Motor neuron (in vitro differentiated cells): ENCODE measurements around the gene SPSB4. TPM values are rescaled to one million over a fixed set of nuclear protein-coding genes. Genes with fewer than 3 reads are reported as not detected.

Experiments used
- ATAC-seq, 8 experiments: fragments of 200-7000 bp; cut with Tn5 transposase; replicated peaks in 6 of 8; 2 replicates each; pipeline ENCODE4 v1.8.0; 2021; ENCODE audit warnings: mild to moderate bottlenecking in 8 of 8, moderate library complexity in 8 of 8
- H3K27ac ChIP-seq, 2 donors: fragments of 250-450 bp; sonication (Bioruptor Pico); 2 replicates each; pipeline ENCODE4 v1.9.0; 2021; ENCODE audit warnings: antibody characterized with exemption in 2 of 2, mild to moderate bottlenecking in 2 of 2, moderate library complexity in 1 of 2
- H3K4me1 ChIP-seq, 2 donors: fragments of 250-450 bp; sonication (Bioruptor Pico); replicated peaks in 1 of 2; 2 replicates each; pipeline ENCODE4 v1.6.1; 2021; ENCODE audit warnings: antibody characterized with exemption in 2 of 2, mild to moderate bottlenecking in 2 of 2, moderate library complexity in 1 of 2
- H3K4me3 ChIP-seq, 5 donors: fragments of 250-450 bp; sonication (Bioruptor Pico); 2 replicates each; pipeline ENCODE4 v1.9.0; 2021; ENCODE audit warnings: antibody characterized with exemption in 5 of 5, mild to moderate bottlenecking in 5 of 5, moderate library complexity in 4 of 5
- whole genome bisulfite sequencing, 10 experiments: fragments of 450-650 bp; shearing (Covaris generic); methylation state at CpG; one replicate each; pipeline ENCODE4 v1.0.0; 2022; 5-methylcytosine and 5-hydroxymethylcytosine counted together
- in situ Hi-C, 9 experiments: fragments of 400-800 bp; cut with MboI; loops; one replicate each; pipeline ENCODE4 v1.15.0; 2021; ENCODE audit warnings: low sequenced_read_pairs in 9 of 9, low pct_unique_long_range_greater_than_20kb in 2 of 9; ENCODE audit not compliant: unreplicated experiment in 9 of 9
- total RNA-seq, 8 experiments: library from RNA; unstranded; fragments of 300-600 nt; gene quantifications; 2 replicates each; pipeline versions ENCODE4 v1.2.3 to v1.2.4, GENCODE V29; 2022

Gene SPSB4
- total RNA-seq, 8 experiments from 2014 or later: 5.7 to 100 (median 27.3) TPM

DNA sequence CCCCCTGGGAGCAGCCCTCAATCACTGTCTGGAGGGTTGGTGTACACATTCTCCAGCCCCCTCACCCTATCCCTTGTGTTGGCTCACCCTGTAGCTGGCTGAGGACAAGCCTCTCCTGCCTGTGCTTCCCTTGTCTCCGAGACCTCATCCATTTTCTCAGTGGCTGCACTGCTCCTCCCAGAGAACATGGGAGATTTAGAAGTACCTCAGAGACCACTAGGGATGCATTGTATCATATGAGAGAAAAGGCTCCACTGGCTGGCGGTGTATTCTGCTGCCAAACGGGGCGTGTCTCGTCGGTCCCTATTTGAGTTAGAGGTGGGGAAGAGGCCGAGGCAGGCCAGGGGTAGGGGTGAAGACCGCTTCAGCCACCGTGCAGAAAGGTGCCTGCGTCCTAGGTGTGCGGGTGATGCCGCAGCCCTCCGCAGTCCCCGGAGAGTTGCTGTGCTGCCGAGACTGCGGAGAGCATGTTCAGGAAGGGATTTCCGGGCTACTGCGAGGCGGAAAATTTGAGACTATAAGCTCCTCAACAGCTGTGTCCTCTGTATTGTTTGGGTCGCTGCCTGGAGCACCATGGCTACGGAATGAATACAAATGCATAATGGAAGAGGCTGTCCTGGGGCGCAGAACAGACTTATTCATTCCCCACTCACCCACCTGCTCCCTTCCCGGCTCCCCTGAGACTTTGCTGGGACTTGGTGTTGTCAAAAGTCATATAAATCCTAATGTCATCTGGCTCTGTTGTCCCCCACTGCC, 43.8 kb downstream of the SPSB4 start:
- H3K27ac ChIP-seq: peak overlapping the region; percentile 86 to 95
- peak; percentile 83 to 95 (median 88) for ATAC-seq
- WGBS, 10 experiments: 0 to 3% (median 0%) methylated on average over 1 to 15 of the region's 23 CpGs; no CpG with 5 or more reads in 6 of the 10 experiments
- peak overlapping the region; percentile 15 to 31 (median 23) for H3K4me3 ChIP-seq
- in situ Hi-C loops: no loop called here
- H3K4me1 ChIP-seq: peaks cover 34 to 51% of the 10 kb centered on the region in 2 donors

DNA sequence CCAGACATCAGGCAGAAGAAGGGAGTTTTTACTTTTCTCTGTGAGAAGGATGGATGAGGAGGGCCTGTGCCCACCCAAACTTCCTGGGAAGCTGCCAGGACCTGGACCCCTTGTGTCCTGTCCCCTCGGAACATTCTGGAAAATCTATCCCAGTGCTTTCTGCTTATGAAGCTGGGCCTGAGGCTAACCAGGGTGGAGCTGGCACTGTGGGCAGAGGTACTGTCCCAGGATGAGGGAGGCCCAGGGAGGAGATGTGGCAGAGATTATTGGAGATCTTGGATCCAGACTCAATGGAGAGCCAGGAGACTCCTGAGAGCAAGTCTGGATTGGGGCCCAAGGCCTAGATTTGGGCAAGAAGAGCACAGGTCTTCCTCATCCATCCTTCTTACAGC, 44.4 kb downstream of the SPSB4 start:
- peak in 5 of 8 experiments; percentile 1 to 6 (median 4) for ATAC-seq
- H3K4me1 ChIP-seq: peaks cover 34 to 51% of the 10 kb centered on the region in 2 donors
- H3K4me3 ChIP-seq: peak overlapping the region in 3 of 5 donors; percentile 23 to 31 (median 29)
- in situ Hi-C loops: no loop called here
- 0 to 20% (median 0%) methylated on average over 1 of the region's 1 CpG; no CpG with 5 or more reads in 6 of the 10 experiments for WGBS, 10 experiments
- peak overlapping the region; percentile 57 to 95 for H3K27ac ChIP-seq

- Histone ChIP-seq H3K4me1 (peaks cover 32 to 46% of the 10 kb centered on the region in 2 donors), H3K27ac (peak overlapping the region; percentile 57 to 95), H3K4me3 (no peak overlapping the region)
- no peak for ATAC-seq
- 100% methylated on average over 1 of the region's 1 CpG; no CpG with 5 or more reads in 5 of the 10 experiments for WGBS, 10 experiments
- in situ Hi-C loops: no loop called here
These were observed 45.0 kb downstream of the SPSB4 start for GRCh38 chr3:141096164-141096563.

DNA sequence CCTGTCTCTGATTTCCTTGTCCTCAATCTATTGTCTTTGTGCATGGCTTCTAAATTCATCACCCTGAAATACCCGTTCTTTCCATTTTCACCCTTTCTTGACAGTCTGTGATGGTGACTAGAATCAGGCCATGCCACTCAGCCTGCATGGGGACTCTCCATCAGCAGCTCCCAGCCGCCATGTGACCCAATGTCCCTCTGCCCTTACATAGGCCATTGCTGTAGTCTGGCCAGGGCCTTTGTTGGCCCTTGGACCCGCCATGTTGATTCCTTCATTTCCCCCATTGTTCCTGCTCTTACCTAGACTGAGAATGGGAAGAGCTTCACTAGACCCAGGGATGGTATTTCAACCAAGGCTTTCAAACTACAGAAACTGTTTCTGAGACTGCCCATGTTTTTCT, 45.8 kb downstream of the SPSB4 start:
- Histone ChIP-seq H3K4me1 (peaks cover 26 to 38% of the 10 kb centered on the region in 2 donors), H3K4me3 (no peak overlapping the region), H3K27ac (no peak overlapping the region)
- WGBS, 10 experiments: 70 to 100% (median 93%) methylated on average over 1 to 3 of the region's 3 CpGs; no CpG with 5 or more reads in 1 of the 10 experiments
- no peak for ATAC-seq
- in situ Hi-C loops: no loop called here

GRCh38 chr3:141100112-141100511, 49.0 kb downstream of the SPSB4 start:
- H3K4me3 ChIP-seq: no peak overlapping the region
- H3K4me1 ChIP-seq: peaks cover 34 to 36% of the 10 kb centered on the region in 2 donors
- WGBS, 10 experiments: 43 to 100% (median 90%) methylated on average over 1 to 2 of the region's 3 CpGs; no CpG with 5 or more reads in 7 of the 10 experiments
- in situ Hi-C loops: loop anchor here in 3 of 9 experiments (10.0 to 25.0 kb wide), 2 partner anchors 45 to 88 kb away; partner anchors contain the start of gene SPSB4 (in 1 of the 3)
- peak in 3 of 8 experiments; percentile 15 to 36 (median 28) for ATAC-seq
- H3K27ac ChIP-seq: no peak overlapping the region

DNA sequence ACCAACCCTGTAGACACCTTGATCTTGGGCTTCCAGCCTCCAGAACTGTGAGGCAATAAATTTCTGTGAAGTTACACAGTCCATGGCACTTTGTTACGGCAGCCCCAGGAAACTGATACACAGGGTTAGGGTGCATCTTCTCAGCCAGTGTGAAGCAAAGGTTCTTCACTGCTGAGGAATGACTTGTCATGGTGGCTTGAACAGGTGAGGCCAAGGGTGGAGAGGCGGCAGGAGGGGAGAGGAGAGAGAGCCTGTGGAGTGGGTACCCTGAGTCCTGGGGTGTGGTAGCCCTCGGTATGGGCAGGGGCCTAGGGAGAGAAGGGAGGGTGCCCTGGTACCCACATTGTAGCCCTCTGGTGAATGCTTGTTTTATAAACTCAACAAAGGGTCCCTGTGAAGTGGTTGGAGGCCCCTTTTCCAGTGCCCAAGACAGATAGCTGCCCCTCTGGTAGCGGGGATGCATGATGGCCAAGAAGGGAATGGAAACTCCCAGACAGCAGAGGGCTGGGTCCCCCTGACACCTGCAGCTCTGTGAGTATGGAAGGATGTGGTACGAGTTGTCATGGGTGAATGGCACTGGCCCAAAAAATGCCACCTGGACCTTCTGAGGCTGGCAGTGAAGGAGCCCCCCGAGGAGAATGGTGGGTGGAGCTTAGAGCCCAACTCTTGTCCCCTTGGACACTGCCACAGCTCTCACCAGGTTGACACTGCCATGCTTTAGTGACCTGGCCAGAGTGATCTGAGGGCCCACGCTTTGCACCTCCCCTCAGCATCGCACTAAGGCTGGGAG, 49.6 kb downstream of the SPSB4 start:
- no peak for ATAC-seq
- in situ Hi-C loops: loop anchor here in 3 of 9 experiments (10.0 to 25.0 kb wide), 2 partner anchors 46 to 88 kb away; partner anchors contain the start of gene SPSB4 (in 1 of the 3)
- peaks cover 35% of the 10 kb centered on the region in 2 donors for H3K4me1 ChIP-seq
- no peak overlapping the region for H3K4me3 ChIP-seq
- no peak overlapping the region for H3K27ac ChIP-seq
- WGBS, 10 experiments: 64 to 100% (median 95%) methylated on average over 2 to 3 of the region's 8 CpGs; no CpG with 5 or more reads in 6 of the 10 experiments

- Histone ChIP-seq H3K27ac (no peak overlapping the region), H3K4me1 (peaks cover 32 to 37% of the 10 kb centered on the region in 2 donors), H3K4me3 (no peak overlapping the region)
- ATAC-seq: no peak
- in situ Hi-C loops: loop anchor here in 3 of 9 experiments (10.0 to 25.0 kb wide), 2 partner anchors 48 to 90 kb away; partner anchors contain the start of gene SPSB4 (in 1 of the 3)
- WGBS, 10 experiments: 80 to 100% (median 100%) methylated on average over 1 of the region's 1 CpG; no CpG with 5 or more reads in 6 of the 10 experiments
These were observed 51.2 kb downstream of the SPSB4 start for GRCh38 chr3:141102372-141102771.

- ATAC-seq: peak in 5 of 8 experiments; percentile 12 to 35 (median 20)
- Histone ChIP-seq H3K4me1 (peaks cover 37 to 44% of the 10 kb centered on the region in 2 donors), H3K4me3 (no peak overlapping the region), H3K27ac (peak overlapping the region; percentile 13 to 28)
- in situ Hi-C loops: loop anchor here in 3 of 9 experiments (10.0 to 25.0 kb wide), 2 partner anchors 48 to 91 kb away; partner anchors contain the start of gene SPSB4 (in 1 of the 3)
- WGBS, 10 experiments: 80 to 100% (median 80%) methylated on average over 1 of the region's 2 CpGs; no CpG with 5 or more reads in 7 of the 10 experiments
These were observed 51.9 kb downstream of the SPSB4 start for GRCh38 chr3:141103067-141103466.

GRCh38 chr3:141103503-141103902, 52.4 kb downstream of the SPSB4 start:
- WGBS, 10 experiments: 64 to 88% (median 77%) methylated on average over 1 to 2 of the region's 4 CpGs; no CpG with 5 or more reads in 4 of the 10 experiments
- Histone ChIP-seq H3K4me3 (no peak overlapping the region), H3K27ac (peak overlapping the region; percentile 13 to 28), H3K4me1 (peaks cover 41 to 48% of the 10 kb centered on the region in 2 donors)
- in situ Hi-C loops: loop anchor here in 3 of 9 experiments (10.0 to 25.0 kb wide), 2 partner anchors 49 to 91 kb away; partner anchors contain the start of gene SPSB4 (in 1 of the 3)
- ATAC-seq: peak in 1 of 8 experiments; percentile 24

GRCh38 chr3:141104151-141104821, 53.1 kb downstream of the SPSB4 start:
- Histone ChIP-seq H3K4me1 (peaks cover 49 to 56% of the 10 kb centered on the region in 2 donors), H3K27ac (peak overlapping the region in 1 of 2 donors; percentile 17), H3K4me3 (no peak overlapping the region)
- 40 to 100% (median 73%) methylated on average over 1 to 4 of the region's 12 CpGs; no CpG with 5 or more reads in 2 of the 10 experiments for WGBS, 10 experiments
- in situ Hi-C loops: loop anchor here in 3 of 9 experiments (10.0 to 25.0 kb wide), 2 partner anchors 49 to 92 kb away; partner anchors contain the start of gene SPSB4 (in 1 of the 3)
- ATAC-seq: peak in 4 of 8 experiments; percentile 26 to 64 (median 39)

GRCh38 chr3:141105828-141106628, 54.9 kb downstream of the SPSB4 start:
- WGBS, 10 experiments: 0 to 92% (median 25%) methylated on average over 2 to 6 of the region's 7 CpGs; no CpG with 5 or more reads in 1 of the 10 experiments
- Histone ChIP-seq H3K4me1 (peaks cover 58 to 65% of the 10 kb centered on the region in 2 donors), H3K4me3 (no peak overlapping the region), H3K27ac (no peak overlapping the region)
- in situ Hi-C loops: loop anchor here in 4 of 9 experiments (5.0 to 25.0 kb wide), 3 partner anchors 51 to 104 kb away; partner anchors contain the start of gene SPSB4 (in 1 of the 4)
- peak in 4 of 8 experiments; percentile 6 to 75 (median 58) for ATAC-seq
